Activated T-cell treated with anti-CD3 and anti-CD28 coated beads, Interleukin-2, amount 50 U/mL, for 4 hours (primary cell): ENCODE data around the gene LRRK1. TPM values are rescaled to one million over a fixed set of nuclear protein-coding genes. Genes with fewer than 3 reads are reported as not detected.

Experiments
- ATAC-seq, 2 donors: fragments of 200-7000 bp; cut with Tn5 transposase; one replicate each; pipeline ENCODE4 v1.10.0; 2021
- DNase-seq: peaks from one replicate; pipeline ENCODE4 v3.0.0-alpha.2; 2020
- H3K27me3 Mint-ChIP-seq: one replicate; pipeline ENCODE4 v1.8.0; 2021; ENCODE audit warnings: low read depth, mixed read lengths
- H3K36me3 Mint-ChIP-seq: one replicate; pipeline ENCODE4 v1.8.0; 2022; ENCODE audit warnings: mixed read lengths; ENCODE audit not compliant: insufficient read depth
- H3K4me1 Mint-ChIP-seq: one replicate; pipeline ENCODE4 v1.8.0; 2021; ENCODE audit warnings: low read depth, mixed read lengths
- H3K4me3 Mint-ChIP-seq: one replicate; pipeline ENCODE4 v1.8.0; 2021; ENCODE audit warnings: mild to moderate bottlenecking, moderate library complexity, mixed read lengths
- H3K9me3 Mint-ChIP-seq: one replicate; pipeline ENCODE4 v1.8.0; 2021; ENCODE audit warnings: mixed read lengths
- total RNA-seq, 3 donors: library from RNA; stranded (reverse); gene quantifications; one replicate each; pipeline ENCODE4 v1.2.1, GENCODE V29; 2021

The LRRK1 gene
- total RNA-seq, 3 donors from 2014 or later: 0.55 to 1.8 (median 1.6) TPM

GRCh38 chr15:101052031-101052620, 133.0 kb downstream of the LRRK1 start:
- Mint-ChIP-seq H3K27me3 (peaks cover 2% of the 10 kb centered on the region), H3K4me3 (no peak overlapping the region)

GRCh38 chr15:101052681-101053121, 133.5 kb downstream of the LRRK1 start:
- Mint-ChIP-seq H3K36me3 (no peaks in the 10 kb centered on the region), H3K4me1 (no peaks in the 10 kb centered on the region), H3K4me3 (no peak overlapping the region), H3K9me3 (no peaks in the 10 kb centered on the region), H3K27me3 (peaks cover 5% of the 10 kb centered on the region)
- DNase-seq: no peak
- ATAC-seq: no peak

More at GRCh38 chr15:101052031-101052620, 133.0 kb downstream of the LRRK1 start:
- Mint-ChIP-seq H3K36me3 (no peaks in the 10 kb centered on the region), H3K4me1 (no peaks in the 10 kb centered on the region), H3K9me3 (no peaks in the 10 kb centered on the region)
- DNase-seq (no peak), ATAC-seq (no peak)

- Mint-ChIP-seq H3K36me3 (no peaks in the 10 kb centered on the region), H3K9me3 (no peaks in the 10 kb centered on the region), H3K27me3 (peaks cover 5% of the 10 kb centered on the region), H3K4me1 (no peaks in the 10 kb centered on the region), H3K4me3 (no peak overlapping the region)
- DNase-seq (no peak), ATAC-seq (no peak)
These were observed 134.1 kb downstream of the LRRK1 start for GRCh38 chr15:101053261-101053660.

- Mint-ChIP-seq H3K27me3 (peaks cover 5% of the 10 kb centered on the region), H3K36me3 (no peaks in the 10 kb centered on the region)
- ATAC-seq: no peak
These were observed 135.0 kb downstream of the LRRK1 start for GRCh38 chr15:101054116-101054515.

GRCh38 chr15:101054991-101055390, 135.8 kb downstream of the LRRK1 start:
- ATAC-seq: no peak
- no peaks in the 10 kb centered on the region for H3K4me1 Mint-ChIP-seq

More at GRCh38 chr15:101054116-101054515, 135.0 kb downstream of the LRRK1 start:
- DNase-seq: no peak
- Mint-ChIP-seq H3K9me3 (no peaks in the 10 kb centered on the region), H3K4me3 (no peak overlapping the region), H3K4me1 (no peaks in the 10 kb centered on the region)

GRCh38 chr15:101055411-101055810, 136.3 kb downstream of the LRRK1 start:
- H3K9me3 Mint-ChIP-seq: no peaks in the 10 kb centered on the region
- DNase-seq (no peak), ATAC-seq (no peak)
- H3K4me1 Mint-ChIP-seq: no peaks in the 10 kb centered on the region
- H3K27me3 Mint-ChIP-seq: peaks cover 5% of the 10 kb centered on the region
- H3K36me3 Mint-ChIP-seq: no peaks in the 10 kb centered on the region
- H3K4me3 Mint-ChIP-seq: no peak overlapping the region

More at GRCh38 chr15:101054991-101055390, 135.8 kb downstream of the LRRK1 start:
- Mint-ChIP-seq H3K9me3 (no peaks in the 10 kb centered on the region), H3K36me3 (no peaks in the 10 kb centered on the region), H3K4me3 (no peak overlapping the region), H3K27me3 (peaks cover 5% of the 10 kb centered on the region)
- no peak for DNase-seq

GRCh38 chr15:101056366-101057334, 137.5 kb downstream of the LRRK1 start:
- Mint-ChIP-seq H3K4me3 (no peak overlapping the region), H3K36me3 (no peaks in the 10 kb centered on the region), H3K27me3 (peaks cover 5% of the 10 kb centered on the region), H3K9me3 (no peaks in the 10 kb centered on the region), H3K4me1 (no peaks in the 10 kb centered on the region)
- ATAC-seq: no peak
- no peak for DNase-seq

GRCh38 chr15:101057841-101058407, 138.8 kb downstream of the LRRK1 start:
- Mint-ChIP-seq H3K27me3 (peaks cover 5% of the 10 kb centered on the region), H3K4me1 (no peaks in the 10 kb centered on the region), H3K9me3 (no peaks in the 10 kb centered on the region), H3K4me3 (no peak overlapping the region), H3K36me3 (no peaks in the 10 kb centered on the region)
- DNase-seq (no peak), ATAC-seq (no peak)

- Mint-ChIP-seq H3K9me3 (no peaks in the 10 kb centered on the region), H3K36me3 (no peaks in the 10 kb centered on the region), H3K27me3 (peaks cover 5% of the 10 kb centered on the region), H3K4me3 (no peak overlapping the region), H3K4me1 (no peaks in the 10 kb centered on the region)
- DNase-seq: no peak
- no peak for ATAC-seq
These were observed 139.6 kb downstream of the LRRK1 start for GRCh38 chr15:101058735-101059134.

- Mint-ChIP-seq H3K9me3 (no peaks in the 10 kb centered on the region), H3K4me1 (no peaks in the 10 kb centered on the region), H3K36me3 (no peaks in the 10 kb centered on the region), H3K4me3 (no peak overlapping the region), H3K27me3 (peaks cover 3% of the 10 kb centered on the region)
- no peak for DNase-seq
- no peak for ATAC-seq
These were observed 140.5 kb downstream of the LRRK1 start for GRCh38 chr15:101059381-101060341.

- H3K27me3 Mint-ChIP-seq: peaks cover 3% of the 10 kb centered on the region
- H3K36me3 Mint-ChIP-seq: no peaks in the 10 kb centered on the region
- DNase-seq (no peak), ATAC-seq (no peak)
- no peaks in the 10 kb centered on the region for H3K4me1 Mint-ChIP-seq
- H3K9me3 Mint-ChIP-seq: no peaks in the 10 kb centered on the region
- no peak overlapping the region for H3K4me3 Mint-ChIP-seq
These were observed 141.7 kb downstream of the LRRK1 start for GRCh38 chr15:101060576-101061551.

GRCh38 chr15:101062063-101062462, 142.9 kb downstream of the LRRK1 start:
- DNase-seq (no peak), ATAC-seq (no peak)
- Mint-ChIP-seq H3K4me3 (no peak overlapping the region), H3K36me3 (no peaks in the 10 kb centered on the region), H3K4me1 (no peaks in the 10 kb centered on the region), H3K27me3 (peaks cover 3% of the 10 kb centered on the region), H3K9me3 (no peaks in the 10 kb centered on the region)
